Stimulated activated CD8-positive, alpha-beta memory T cell treated with anti-CD3 and anti-CD28 coated beads, Interleukin-12 subunit alpha, Interleukin-12 subunit beta, amount 100 ng/mL, for 24 hours (primary cell): ENCODE data around the gene ZNF112.
"Not testable (repeated sequence)": the region's sequence is repeated elsewhere in the genome, so short reads cannot be mapped to it uniquely, and the experiment has no call there.

Source experiments
- DNase-seq: peaks from one replicate; pipeline ENCODE4 v3.0.0-alpha.2; 2020; ENCODE audit errors: extremely low read depth

Gene ZNF112

GRCh38 chr19:44356383-44357111, at the start of gene ZNF112:
TSS of gene ZNF112 (minus strand) at chr19:44356680. CDS start at chr19:44340539, 16,141 bp downstream.
- no peak for DNase-seq

- DNase-seq: peak; percentile 58
These were observed 44.9 kb upstream of the ZNF112 start, which contains the start of gene ZNF285 for GRCh38 chr19:44401139-44402115. TSS of gene ZNF285 (minus strand) at chr19:44401608. CDS start at chr19:44397213, 4,395 bp downstream.

GRCh38 chr19:44389268-44389667, 32.8 kb upstream of the ZNF112 start:
- not testable (repeated sequence) for DNase-seq

GRCh38 chr19:44374789-44375188, 18.3 kb upstream of the ZNF112 start:
- DNase-seq: no peak

- no peak for DNase-seq
These were observed 15.5 kb upstream of the ZNF112 start for GRCh38 chr19:44371815-44372480.

GRCh38 chr19:44367024-44367423, 10.5 kb upstream of the ZNF112 start:
- no peak for DNase-seq

- no peak for DNase-seq
These were observed 9.9 kb downstream of the ZNF112 start for GRCh38 chr19:44346556-44346955.

- DNase-seq: no peak
These were observed 10.5 kb downstream of the ZNF112 start for GRCh38 chr19:44345959-44346358.

GRCh38 chr19:44344255-44344654, 12.2 kb downstream of the ZNF112 start:
- no peak for DNase-seq

- DNase-seq: no peak
These were observed 14.7 kb downstream of the ZNF112 start for GRCh38 chr19:44341794-44342193.

GRCh38 chr19:44334639-44335038, 21.8 kb downstream of the ZNF112 start:
- DNase-seq: not testable (repeated sequence)

- DNase-seq: no peak
These were observed 24.3 kb downstream of the ZNF112 start for GRCh38 chr19:44332145-44332544.

- no peak for DNase-seq
These were observed 40.6 kb downstream of the ZNF112 start for GRCh38 chr19:44315883-44316282.

- no peak for DNase-seq
These were observed 43.2 kb downstream of the ZNF112 start for GRCh38 chr19:44313231-44313630.

GRCh38 chr19:44308011-44308410, 48.5 kb downstream of the ZNF112 start:
- DNase-seq: no peak

- DNase-seq: no peak
These were observed 50.2 kb downstream of the ZNF112 start for GRCh38 chr19:44306283-44306682.

GRCh38 chr19:44305457-44305856, 51.0 kb downstream of the ZNF112 start:
- no peak for DNase-seq

- DNase-seq: peak; percentile 60
These were observed 51.8 kb downstream of the ZNF112 start, which contains the start of gene ZNF235 for GRCh38 chr19:44304659-44305193. TSS of gene ZNF235 (minus strand) at chr19:44305025. CDS start at chr19:44303404, 1,621 bp downstream.

- no peak for DNase-seq
These were observed 52.4 kb downstream of the ZNF112 start for GRCh38 chr19:44303976-44304568.

GRCh38 chr19:44303320-44303719, 53.2 kb downstream of the ZNF112 start:
- no peak for DNase-seq

- DNase-seq: no peak
These were observed 71.5 kb downstream of the ZNF112 start for GRCh38 chr19:44284968-44285367.
